ENCODE data around the gene PEPD.

Gene PEPD

GRCh38 chr19:33449799-33450198 lies 71.8 kb downstream of the PEPD start:
- no peak overlapping the region for H3K9ac ChIP-seq (ENCODE audit: low read depth, low read length, poor library complexity, severe bottlenecking)
- peaks cover 16% of the 10 kb centered on the region for H3K4me1 ChIP-seq (ENCODE audit: insufficient read depth, low read length, poor library complexity, severe bottlenecking)
- no peaks in the 10 kb centered on the region for H3K9me2 ChIP-seq (replicated peaks; ENCODE audit: low read depth, low read length)
- H3K27me3 ChIP-seq (ENCODE audit: insufficient read depth, low read length, poor library complexity, severe bottlenecking), result no peaks in the 10 kb centered on the region
- no peak overlapping the region for H3K4me3 ChIP-seq (ENCODE audit: low read length, poor library complexity, severe bottlenecking)
- H4K20me1 ChIP-seq (ENCODE audit: insufficient read depth, low read length, poor library complexity, severe bottlenecking), result no peaks in the 10 kb centered on the region
- H3K79me2 ChIP-seq (ENCODE audit: insufficient read depth, low read length), result no peaks in the 10 kb centered on the region
- no peaks in the 10 kb centered on the region for H3K9me3 ChIP-seq (ENCODE audit: insufficient read depth, low read depth, low read length)
- no peaks in the 10 kb centered on the region for H3K36me3 ChIP-seq (ENCODE audit: insufficient read depth, low read length)
- TF ChIP-seq EZH2phosphoT487 (IDR thresholded peaks at IDR 0.05; ENCODE audit: borderline replicate concordance) (no peak), CTCF (conservative IDR thresholded peaks at IDR 0.05; ENCODE audit: low read length) (no peak)
- H2AFZ ChIP-seq (ENCODE audit: low read length), result no peak overlapping the region
- H3F3A ChIP-seq (ENCODE audit: low read depth), result no peaks in the 10 kb centered on the region
- no peak overlapping the region for H3K4me2 ChIP-seq (ENCODE audit: low read depth, low read length, poor library complexity, severe bottlenecking)

GRCh38 chr19:33448159-33448516 lies 73.5 kb downstream of the PEPD start:
- peak overlapping the region; percentile 66 for H3K9ac ChIP-seq (ENCODE audit: low read depth, low read length, poor library complexity, severe bottlenecking)
- H3K9me3 ChIP-seq (ENCODE audit: insufficient read depth, low read depth, low read length), result no peaks in the 10 kb centered on the region
- H3K4me3 ChIP-seq (ENCODE audit: low read length, poor library complexity, severe bottlenecking), result no peak overlapping the region
- no peaks in the 10 kb centered on the region for H3K36me3 ChIP-seq (ENCODE audit: insufficient read depth, low read length)
- no peaks in the 10 kb centered on the region for H3K79me2 ChIP-seq (ENCODE audit: insufficient read depth, low read length)
- peaks cover 16% of the 10 kb centered on the region for H3K4me1 ChIP-seq (ENCODE audit: insufficient read depth, low read length, poor library complexity, severe bottlenecking)
- TF ChIP-seq EZH2phosphoT487 (IDR thresholded peaks at IDR 0.05; ENCODE audit: borderline replicate concordance) (no peak), CTCF (conservative IDR thresholded peaks at IDR 0.05; ENCODE audit: low read length) (no peak)
- H3F3A ChIP-seq (ENCODE audit: low read depth), result no peaks in the 10 kb centered on the region
- H3K27me3 ChIP-seq (ENCODE audit: insufficient read depth, low read length, poor library complexity, severe bottlenecking), result no peaks in the 10 kb centered on the region
- no peak overlapping the region for H3K4me2 ChIP-seq (ENCODE audit: low read depth, low read length, poor library complexity, severe bottlenecking)
- H3K9me2 ChIP-seq (replicated peaks; ENCODE audit: low read depth, low read length), result no peaks in the 10 kb centered on the region
- H4K20me1 ChIP-seq (ENCODE audit: insufficient read depth, low read length, poor library complexity, severe bottlenecking), result no peaks in the 10 kb centered on the region
- no peak overlapping the region for H2AFZ ChIP-seq (ENCODE audit: low read length)

GRCh38 chr19:33447336-33448158 lies 74.0 kb downstream of the PEPD start:
- no peaks in the 10 kb centered on the region for H3K27me3 ChIP-seq (ENCODE audit: insufficient read depth, low read length, poor library complexity, severe bottlenecking)
- H2AFZ ChIP-seq (ENCODE audit: low read length), result no peak overlapping the region
- H3K4me3 ChIP-seq (ENCODE audit: low read length, poor library complexity, severe bottlenecking), result no peak overlapping the region
- H3K79me2 ChIP-seq (ENCODE audit: insufficient read depth, low read length), result no peaks in the 10 kb centered on the region
- TF ChIP-seq EZH2phosphoT487 (IDR thresholded peaks at IDR 0.05; ENCODE audit: borderline replicate concordance), result no peak
- no peak for TF ChIP-seq CTCF (conservative IDR thresholded peaks at IDR 0.05; ENCODE audit: low read length)
- H3K4me2 ChIP-seq (ENCODE audit: low read depth, low read length, poor library complexity, severe bottlenecking), result peak overlapping the region; percentile 27
- H3K4me1 ChIP-seq (ENCODE audit: insufficient read depth, low read length, poor library complexity, severe bottlenecking), result peaks cover 16% of the 10 kb centered on the region
- H3K9me3 ChIP-seq (ENCODE audit: insufficient read depth, low read depth, low read length), result no peaks in the 10 kb centered on the region
- no peaks in the 10 kb centered on the region for H3K36me3 ChIP-seq (ENCODE audit: insufficient read depth, low read length)
- H3F3A ChIP-seq (ENCODE audit: low read depth), result no peaks in the 10 kb centered on the region
- H3K9ac ChIP-seq (ENCODE audit: low read depth, low read length, poor library complexity, severe bottlenecking), result peak overlapping the region; percentile 66
- H4K20me1 ChIP-seq (ENCODE audit: insufficient read depth, low read length, poor library complexity, severe bottlenecking), result no peaks in the 10 kb centered on the region
- H3K9me2 ChIP-seq (replicated peaks; ENCODE audit: low read depth, low read length), result no peaks in the 10 kb centered on the region
